ENCODE results near the gene SYN1.

Gene SYN1

GRCh38 chrX:47572773-47573340, 46.8 kb downstream of the SYN1 start:
- no peak for DNase-seq (ENCODE audit: low spot score)

DNA sequence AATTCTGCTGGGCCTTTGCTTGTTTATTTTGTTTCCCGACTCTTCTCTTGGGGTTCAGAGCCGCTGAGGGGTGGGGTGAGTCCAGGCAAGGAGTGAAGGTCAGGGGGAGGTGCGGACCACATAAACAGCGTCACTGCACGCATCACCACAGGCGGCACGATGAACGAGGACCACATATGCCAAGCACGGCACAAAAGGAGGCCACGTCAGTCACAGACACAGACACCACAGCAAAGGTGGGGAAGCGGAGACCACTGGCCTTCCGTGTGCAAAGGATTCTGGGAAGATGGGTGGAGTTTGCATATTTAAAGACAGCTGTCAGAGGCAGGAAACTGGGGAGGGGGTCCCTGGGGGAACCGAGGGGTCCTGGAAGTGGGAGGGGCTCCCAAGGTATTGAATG, 47.8 kb downstream of the SYN1 start:
- DNase-seq (ENCODE audit: low spot score) = no peak

GRCh38 chrX:47571215-47571614, 48.4 kb downstream of the SYN1 start:
- DNase-seq (ENCODE audit: low spot score) = no peak

DNA sequence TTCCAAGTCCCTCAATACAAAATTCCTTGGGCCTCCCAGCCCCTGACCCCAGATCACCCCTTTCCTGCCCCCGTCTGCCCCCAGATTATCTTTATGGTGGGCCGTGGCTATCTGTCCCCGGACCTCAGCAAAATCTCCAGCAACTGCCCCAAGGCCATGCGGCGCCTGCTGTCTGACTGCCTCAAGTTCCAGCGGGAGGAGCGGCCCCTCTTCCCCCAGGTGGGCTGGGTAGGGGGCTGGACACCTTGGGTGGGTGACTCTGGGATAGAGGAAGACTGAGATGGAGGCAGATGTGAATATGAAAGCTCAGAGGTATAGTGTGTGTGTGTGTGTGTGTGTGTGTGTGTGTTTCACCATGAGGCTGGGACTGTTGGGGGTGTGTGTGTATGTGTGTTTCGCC, 48.9 kb downstream of the SYN1 start:
- no peak for DNase-seq (ENCODE audit: low spot score)

GRCh38 chrX:47568656-47569295, 50.9 kb downstream of the SYN1 start:
- no peak for DNase-seq (ENCODE audit: low spot score)

GRCh38 chrX:47566841-47567240, 52.8 kb downstream of the SYN1 start:
- DNase-seq (ENCODE audit: low spot score) = no peak

- no peak for DNase-seq (ENCODE audit: low spot score)
Measured at GRCh38 chrX:47564438-47565085, 55.1 kb downstream of the SYN1 start.

GRCh38 chrX:47563801-47564315, 55.8 kb downstream of the SYN1 start:
- no peak for DNase-seq (ENCODE audit: low spot score)

- no peak for DNase-seq (ENCODE audit: low spot score)
Measured at GRCh38 chrX:47562615-47563243, 56.9 kb downstream of the SYN1 start.

DNA sequence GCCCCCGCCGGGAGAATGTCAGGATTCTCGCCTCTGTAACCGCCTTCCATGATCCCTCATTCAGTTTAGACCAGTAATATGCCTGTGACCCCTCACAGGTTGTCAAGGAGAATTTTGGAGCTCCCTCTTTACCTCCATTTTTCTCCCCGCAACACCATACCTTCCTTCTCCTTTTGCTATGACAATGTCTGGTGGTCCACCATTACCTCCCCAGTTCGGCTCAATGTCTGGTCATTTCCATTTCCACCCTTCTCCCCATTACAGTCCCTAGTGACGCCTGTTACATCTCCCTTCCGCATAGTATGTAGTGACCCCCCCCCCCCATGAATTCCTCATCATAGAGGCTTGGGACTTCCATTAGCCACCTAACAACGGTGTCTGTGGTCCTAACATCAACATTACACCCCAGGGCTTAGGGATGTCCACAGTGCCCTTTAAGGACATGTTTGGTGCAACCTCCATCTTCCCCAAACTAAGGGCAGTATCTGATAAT, 58.0 kb downstream of the SYN1 start:
- DNase-seq (ENCODE audit: low spot score) = no peak

DNA sequence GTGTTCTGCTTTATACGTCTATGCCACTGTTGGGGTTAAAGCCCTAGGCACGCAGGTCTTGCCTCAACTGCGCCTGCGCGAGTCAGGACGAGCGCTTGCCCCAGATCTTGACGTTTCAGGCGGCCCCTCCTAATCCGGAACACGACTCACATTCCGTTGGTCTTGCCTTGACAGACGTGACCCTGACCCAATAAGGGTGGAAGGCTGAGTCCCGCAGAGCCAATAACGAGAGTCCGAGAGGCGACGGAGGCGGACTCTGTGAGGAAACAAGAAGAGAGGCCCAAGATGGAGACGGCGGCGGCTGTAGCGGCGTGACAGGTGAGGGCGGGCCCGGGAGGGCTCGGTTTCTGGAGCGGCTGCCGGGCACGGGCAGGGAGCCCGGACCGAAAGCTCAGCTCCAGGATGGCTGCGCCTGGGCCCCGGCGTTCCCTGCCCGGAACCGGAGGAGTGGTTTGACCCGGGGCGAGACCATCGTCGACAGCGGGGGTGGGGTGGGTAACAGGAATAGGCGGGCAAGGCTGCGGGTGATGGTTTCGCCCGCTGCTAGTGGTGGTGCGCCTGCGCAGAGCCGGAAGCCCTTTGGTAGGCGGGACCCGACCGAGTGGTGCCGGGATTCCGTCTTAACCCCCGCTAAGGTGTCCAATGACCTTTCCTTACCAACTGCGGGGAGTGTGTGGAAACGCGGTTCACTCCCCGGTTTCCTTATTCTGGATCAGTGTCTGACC, 58.6 kb downstream of the SYN1 start, which contains the start of gene ARAF:
ARAF (plus strand) TSS at position 272 of the 725 bp plus-strand sequence. CDS start 1,763 bp downstream, outside the sequence.
- DNase-seq (ENCODE audit: low spot score) = peak; percentile 94

GRCh38 chrX:47560179-47560933, 59.3 kb downstream of the SYN1 start:
- DNase-seq (ENCODE audit: low spot score) = no peak

GRCh38 chrX:47558436-47558835, 61.2 kb downstream of the SYN1 start:
- no peak for DNase-seq (ENCODE audit: low spot score)

DNA sequence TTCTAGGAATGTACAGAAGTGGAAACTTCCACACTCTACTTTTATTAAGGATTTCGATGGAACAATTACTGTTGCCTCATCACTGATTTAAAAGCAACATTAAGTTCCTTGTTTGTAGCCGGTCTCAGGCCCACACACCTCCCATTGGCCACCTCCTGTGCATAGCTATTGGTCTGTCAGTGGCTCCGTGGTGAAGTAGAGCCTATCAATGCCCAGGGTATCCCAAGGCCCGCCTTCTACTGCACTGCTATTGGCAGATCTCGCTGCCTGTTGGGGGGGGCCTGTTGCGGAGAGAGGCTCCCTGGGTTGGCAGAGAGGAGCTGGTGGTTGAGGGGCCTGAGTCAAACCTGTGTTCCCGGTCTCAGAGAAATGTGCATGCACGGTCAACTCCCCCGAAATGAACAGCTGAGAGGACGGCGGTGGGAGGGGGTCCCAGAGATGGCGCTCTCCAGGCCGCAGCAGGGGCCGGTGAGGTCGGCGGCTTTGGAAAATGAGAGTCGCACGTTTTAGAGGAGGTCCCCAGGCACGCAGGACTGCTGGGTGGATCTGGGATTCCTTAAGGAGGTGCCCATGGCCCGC, 63.5 kb downstream of the SYN1 start:
- peak; percentile 89 for DNase-seq (ENCODE audit: low spot score)

GRCh38 chrX:47543496-47543895, 76.2 kb downstream of the SYN1 start:
- DNase-seq (ENCODE audit: low spot score) = no peak

DNA sequence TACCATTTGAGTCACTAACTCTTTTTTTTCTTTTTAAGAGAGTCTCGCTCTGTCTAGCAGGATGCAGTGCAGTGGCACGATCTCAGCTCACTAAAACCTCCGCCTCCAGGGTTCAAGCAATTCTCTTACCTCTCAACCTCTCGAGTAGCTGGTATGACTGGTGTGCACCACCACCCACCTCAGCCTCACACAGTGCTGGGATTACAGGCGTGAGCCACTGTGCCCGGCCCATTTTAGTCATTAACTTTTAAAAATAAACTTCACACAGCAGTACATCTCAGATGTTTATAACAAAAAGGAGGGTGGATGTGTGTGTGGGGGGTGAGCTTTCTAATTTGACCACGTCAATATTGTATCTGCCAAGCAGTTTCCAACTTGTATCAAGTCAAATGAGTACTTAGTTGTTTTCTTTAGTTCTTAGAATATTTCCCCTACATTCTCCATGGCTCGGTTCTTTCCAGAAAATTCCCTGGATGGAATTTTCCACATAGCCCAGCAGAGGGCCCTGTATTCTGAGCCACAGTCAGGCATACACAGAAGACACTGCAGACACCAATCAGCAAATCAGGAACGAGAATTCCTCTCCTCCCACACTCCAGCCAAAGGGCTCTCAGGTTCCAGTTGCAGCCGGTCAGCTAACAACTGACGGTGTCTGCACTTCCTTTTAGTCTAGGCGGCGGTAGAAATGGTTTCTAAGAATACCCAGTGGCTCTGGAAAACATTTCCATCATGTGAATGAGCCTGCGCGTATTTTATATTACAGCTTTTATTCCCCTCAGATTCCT, 78.7 kb downstream of the SYN1 start:
- peak; percentile 94 for DNase-seq (ENCODE audit: low spot score)

- DNase-seq (ENCODE audit: low spot score) = no peak
Measured at GRCh38 chrX:47539860-47540259, 79.8 kb downstream of the SYN1 start.

GRCh38 chrX:47530049-47530448, 89.6 kb downstream of the SYN1 start:
- no peak for DNase-seq (ENCODE audit: low spot score)

DNA sequence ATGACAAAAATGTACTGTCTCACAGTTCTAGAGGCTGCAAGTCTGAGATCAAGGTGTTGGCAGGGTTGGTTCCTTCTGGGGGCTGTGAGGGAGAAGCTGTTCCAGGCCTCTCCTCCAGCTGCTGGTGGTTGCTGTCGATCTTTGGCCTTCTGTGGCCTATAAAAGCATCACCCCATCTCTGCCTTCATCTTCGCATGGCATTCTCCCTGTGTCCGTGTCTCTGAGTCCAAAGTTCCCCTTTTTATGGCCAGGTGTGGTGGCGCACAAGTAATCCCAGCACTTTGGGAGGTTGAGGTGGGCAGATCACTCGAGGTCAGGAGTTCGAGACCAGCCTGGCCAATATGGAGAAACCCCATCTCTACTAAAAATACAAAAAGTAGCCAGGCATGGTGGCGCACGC, 90.1 kb downstream of the SYN1 start:
- DNase-seq (ENCODE audit: low spot score) = no peak

- DNase-seq (ENCODE audit: low spot score) = no peak
Measured at GRCh38 chrX:47523713-47524166, 95.9 kb downstream of the SYN1 start.
